ENCODE measurements around the gene KIAA1143.

DNA sequence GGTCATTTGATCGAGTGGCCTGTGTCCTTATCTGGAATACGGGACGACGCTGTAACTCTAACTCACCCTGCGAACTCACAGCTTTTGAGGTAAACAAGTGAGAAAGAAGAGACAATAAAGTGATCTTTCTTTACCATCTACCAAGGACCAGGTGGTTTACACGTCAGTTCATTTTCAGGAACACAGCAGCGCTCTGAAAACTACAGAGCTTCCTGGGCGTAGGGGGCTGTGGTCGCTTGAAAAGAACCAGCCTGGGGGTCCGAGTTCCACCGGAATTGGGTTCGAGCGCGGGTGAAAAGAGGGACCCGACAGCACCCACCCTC is 357 bp downstream of the KIAA1143 start:
- no peak for TF ChIP-seq POLR2AphosphoS5 (IDR thresholded peaks at IDR 0.05)
- TF ChIP-seq, protein P1, sequence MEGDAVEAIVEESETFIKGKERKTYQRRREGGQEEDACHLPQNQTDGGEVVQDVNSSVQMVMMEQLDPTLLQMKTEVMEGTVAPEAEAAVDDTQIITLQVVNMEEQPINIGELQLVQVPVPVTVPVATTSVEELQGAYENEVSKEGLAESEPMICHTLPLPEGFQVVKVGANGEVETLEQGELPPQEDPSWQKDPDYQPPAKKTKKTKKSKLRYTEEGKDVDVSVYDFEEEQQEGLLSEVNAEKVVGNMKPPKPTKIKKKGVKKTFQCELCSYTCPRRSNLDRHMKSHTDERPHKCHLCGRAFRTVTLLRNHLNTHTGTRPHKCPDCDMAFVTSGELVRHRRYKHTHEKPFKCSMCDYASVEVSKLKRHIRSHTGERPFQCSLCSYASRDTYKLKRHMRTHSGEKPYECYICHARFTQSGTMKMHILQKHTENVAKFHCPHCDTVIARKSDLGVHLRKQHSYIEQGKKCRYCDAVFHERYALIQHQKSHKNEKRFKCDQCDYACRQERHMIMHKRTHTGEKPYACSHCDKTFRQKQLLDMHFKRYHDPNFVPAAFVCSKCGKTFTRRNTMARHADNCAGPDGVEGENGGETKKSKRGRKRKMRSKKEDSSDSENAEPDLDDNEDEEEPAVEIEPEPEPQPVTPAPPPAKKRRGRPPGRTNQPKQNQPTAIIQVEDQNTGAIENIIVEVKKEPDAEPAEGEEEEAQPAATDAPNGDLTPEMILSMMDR (IDR thresholded peaks at IDR 0.05): no peak
